ENCODE data around the gene DGKD. TPM values are rescaled to one million over a fixed set of nuclear protein-coding genes. Genes with fewer than 3 reads are reported as not detected.
A peak's percentile ranks its signal among the peaks of the same experiment; 100 is the strongest.

Gene DGKD
- total and polyA plus RNA-seq, 9 of the 15 experiments (the other 6 are each of a cell fraction or from before 2014, with no cell fraction given) = 0.52 to 29.5 (median 10.6) TPM

DNA sequence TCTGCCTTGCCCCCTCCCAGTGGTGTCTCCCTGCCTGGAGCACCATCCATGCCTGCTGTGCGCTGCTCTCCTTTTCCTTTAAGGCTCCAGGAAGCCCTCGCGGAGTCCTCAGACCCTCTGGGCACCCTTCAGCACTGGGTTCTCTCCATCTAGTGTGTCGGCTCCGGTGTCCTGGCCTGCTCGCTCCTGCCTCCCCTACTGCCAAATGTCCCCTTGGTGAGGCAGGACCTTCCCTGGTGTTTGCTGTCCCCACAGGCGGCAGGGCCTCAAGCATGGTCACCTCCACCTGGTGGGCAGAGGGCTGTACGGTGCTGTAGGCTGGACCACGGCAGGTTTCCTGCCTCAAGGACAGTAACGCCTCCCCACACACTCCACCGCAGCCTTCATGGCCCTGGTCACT lies 90.2 kb downstream of the DGKD start:
- POLR2A ChIA-PET = interaction anchor here (1.0 kb wide), 1 partner anchor 9 kb away, joined by 5 read pairs; no protein-coding TSS in a partner anchor
- Histone ChIP-seq H3K9me3 (replicated peaks; ENCODE audit: control insufficient read depth, insufficient read depth, low read depth, low read length) (no peaks in the 10 kb centered on the region), H2AFZ (ENCODE audit: low read depth, low read length) (no peak overlapping the region), H3K9me1 (ENCODE audit: control insufficient read depth, insufficient read depth, low read length) (no peaks in the 10 kb centered on the region), H4K20me1 (replicated peaks; ENCODE audit: control insufficient read depth, insufficient read depth, low read length) (no peaks in the 10 kb centered on the region), H3K4me3 (no peak overlapping the region), H3K27me3 (ENCODE audit: control insufficient read depth in 2 of 2, insufficient read depth in 2 of 2, low read length in 2 of 2) (no peaks in the 10 kb centered on the region), H3K4me1 (replicated peaks in 1 of 2; ENCODE audit: control insufficient read depth in 2 of 2, insufficient read depth in 2 of 2, low read length in 2 of 2) (no peaks in the 10 kb centered on the region; a peak in 1 of 5 replicates), H3K9ac (ENCODE audit: insufficient read depth in 1 of 2, low read depth in 2 of 2, low read length in 2 of 2) (0 out of 4 replicates have a peak overlapping the region, but pooled peaks of 1 of the 2 experiments have one; percentile 26), H3K27ac (ENCODE audit: extremely low read depth, low read depth, low read length) (no peak overlapping the region), H3K79me2 (ENCODE audit: control insufficient read depth, insufficient read depth, low read length) (no peaks in the 10 kb centered on the region), H3K36me3 (ENCODE audit: control insufficient read depth, insufficient read depth, low read length) (peaks cover 34% of the 10 kb centered on the region; the same call in 2 of the 3 replicates), H3K4me2 (ENCODE audit: insufficient read depth, low read length) (no peak overlapping the region)
- CTCF ChIA-PET (ENCODE audit: low intra/inter-chr PET ratio) = interaction anchor here (3.5 kb wide), 1 partner anchor 40 kb away, joined by 36 read pairs; no protein-coding TSS in a partner anchor
- no TSS peak for BruUV-seq (replicated peaks)
- in situ Hi-C loops (cut with MboI) = no loop called here
- FAIRE-seq (no peak), DNase-seq (ENCODE audit: extremely low read depth in 1 of 4, low spot score in 3 of 4) (no peak), ATAC-seq (no peak)
- intact Hi-C loops (cut with micrococcal nuclease) = loop anchor here (10.0 kb wide), 1 partner anchor 180 kb away; no protein-coding TSS in a partner anchor
- WGBS (ENCODE audit: insufficient coverage, low coverage, missing lambda C conversion rate) = 91% methylated on average over 4 of the region's 11 CpGs
- TF ChIP-seq, protein P1, sequence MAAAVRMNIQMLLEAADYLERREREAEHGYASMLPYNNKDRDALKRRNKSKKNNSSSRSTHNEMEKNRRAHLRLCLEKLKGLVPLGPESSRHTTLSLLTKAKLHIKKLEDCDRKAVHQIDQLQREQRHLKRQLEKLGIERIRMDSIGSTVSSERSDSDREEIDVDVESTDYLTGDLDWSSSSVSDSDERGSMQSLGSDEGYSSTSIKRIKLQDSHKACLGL (CRISPR knock-in tag; IDR thresholded peaks at IDR 0.05; ENCODE audit: borderline replicate concordance, poor library complexity, severe bottlenecking) = no peak
- TF ChIP-seq TGIF2 (CRISPR knock-in tag; IDR thresholded peaks at IDR 0.05) (no peak), NCOA1 (IDR thresholded peaks at IDR 0.05; ENCODE audit: low read depth) (no peak), PTRF (tag; IDR thresholded peaks at IDR 0.05) (no peak), ARHGAP35 (IDR thresholded peaks at IDR 0.05; ENCODE audit: partially characterized antibody) (no peak), ZNF589 (CRISPR knock-in tag; IDR thresholded peaks at IDR 0.05; ENCODE audit: low read depth) (no peak)
- TF ChIP-seq, protein P2, sequence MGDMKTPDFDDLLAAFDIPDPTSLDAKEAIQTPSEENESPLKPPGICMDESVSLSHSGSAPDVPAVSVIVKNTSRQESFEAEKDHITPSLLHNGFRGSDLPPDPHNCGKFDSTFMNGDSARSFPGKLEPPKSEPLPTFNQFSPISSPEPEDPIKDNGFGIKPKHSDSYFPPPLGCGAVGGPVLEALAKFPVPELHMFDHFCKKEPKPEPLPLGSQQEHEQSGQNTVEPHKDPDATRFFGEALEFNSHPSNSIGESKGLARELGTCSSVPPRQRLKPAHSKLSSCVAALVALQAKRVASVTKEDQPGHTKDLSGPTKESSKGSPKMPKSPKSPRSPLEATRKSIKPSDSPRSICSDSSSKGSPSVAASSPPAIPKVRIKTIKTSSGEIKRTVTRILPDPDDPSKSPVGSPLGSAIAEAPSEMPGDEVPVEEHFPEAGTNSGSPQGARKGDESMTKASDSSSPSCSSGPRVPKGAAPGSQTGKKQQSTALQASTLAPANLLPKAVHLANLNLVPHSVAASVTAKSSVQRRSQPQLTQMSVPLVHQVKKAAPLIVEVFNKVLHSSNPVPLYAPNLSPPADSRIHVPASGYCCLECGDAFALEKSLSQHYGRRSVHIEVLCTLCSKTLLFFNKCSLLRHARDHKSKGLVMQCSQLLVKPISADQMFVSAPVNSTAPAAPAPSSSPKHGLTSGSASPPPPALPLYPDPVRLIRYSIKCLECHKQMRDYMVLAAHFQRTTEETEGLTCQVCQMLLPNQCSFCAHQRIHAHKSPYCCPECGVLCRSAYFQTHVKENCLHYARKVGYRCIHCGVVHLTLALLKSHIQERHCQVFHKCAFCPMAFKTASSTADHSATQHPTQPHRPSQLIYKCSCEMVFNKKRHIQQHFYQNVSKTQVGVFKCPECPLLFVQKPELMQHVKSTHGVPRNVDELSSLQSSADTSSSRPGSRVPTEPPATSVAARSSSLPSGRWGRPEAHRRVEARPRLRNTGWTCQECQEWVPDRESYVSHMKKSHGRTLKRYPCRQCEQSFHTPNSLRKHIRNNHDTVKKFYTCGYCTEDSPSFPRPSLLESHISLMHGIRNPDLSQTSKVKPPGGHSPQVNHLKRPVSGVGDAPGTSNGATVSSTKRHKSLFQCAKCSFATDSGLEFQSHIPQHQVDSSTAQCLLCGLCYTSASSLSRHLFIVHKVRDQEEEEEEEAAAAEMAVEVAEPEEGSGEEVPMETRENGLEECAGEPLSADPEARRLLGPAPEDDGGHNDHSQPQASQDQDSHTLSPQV (IDR thresholded peaks at IDR 0.05) = no peak
